GM19438 (cell line): Measurements from ENCODE around the gene SEC24A.
A peak's percentile ranks its signal among the peaks of the same experiment; 100 is the strongest.
"Not testable (repeated sequence)": the region's sequence is repeated elsewhere in the genome, so short reads cannot be mapped to it uniquely, and the experiment has no call there.

ENCODE experiments used
- ATAC-seq: cut with Tn5 transposase; IDR thresholded peaks from one replicate; pipeline ENCODE4 v1.9.1; 2021; ENCODE audit warnings: low read depth; ENCODE audit not compliant: unreplicated experiment

SEC24A gene

DNA sequence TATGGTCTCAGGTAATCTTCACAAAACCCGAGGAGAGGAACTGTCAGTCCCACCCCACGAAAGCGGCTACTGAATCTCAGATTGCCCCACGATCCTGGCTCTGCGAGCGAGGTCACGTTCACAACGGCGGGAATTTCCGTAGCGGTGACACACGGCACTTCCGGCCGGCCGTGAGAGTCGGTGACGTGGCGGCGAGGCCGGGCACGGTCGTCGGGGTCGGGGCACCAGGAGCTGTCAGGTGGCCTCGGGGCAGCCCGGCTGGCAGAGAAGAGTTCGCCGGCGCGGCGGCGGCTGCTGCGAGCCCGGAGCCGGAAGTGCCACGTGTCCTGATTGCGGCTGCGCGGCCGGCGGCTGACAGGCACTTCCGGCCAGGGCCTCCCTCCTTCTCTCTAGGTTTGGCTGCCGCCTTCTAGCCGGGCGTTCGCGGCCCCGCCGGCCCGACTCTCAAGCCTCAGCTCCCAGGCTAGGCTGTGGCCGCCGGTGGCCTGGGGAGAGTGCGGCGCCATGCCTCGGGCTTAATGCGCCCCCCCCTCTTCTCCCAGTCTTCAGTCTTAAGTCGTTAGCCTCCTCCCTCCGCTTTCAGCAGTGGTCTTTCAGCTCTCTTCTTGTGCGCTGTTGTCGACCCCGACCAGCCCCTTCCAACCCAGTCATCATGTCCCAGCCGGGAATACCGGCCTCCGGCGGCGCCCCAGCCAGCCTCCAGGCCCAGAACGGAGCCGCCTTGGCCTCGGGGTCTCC is at the start of gene SEC24A:
SEC24A (plus strand) TSS at position 361 of the 738 bp plus-strand sequence; CDS start at position 653, 292 bp downstream.
- peak; percentile 64 for ATAC-seq

DNA sequence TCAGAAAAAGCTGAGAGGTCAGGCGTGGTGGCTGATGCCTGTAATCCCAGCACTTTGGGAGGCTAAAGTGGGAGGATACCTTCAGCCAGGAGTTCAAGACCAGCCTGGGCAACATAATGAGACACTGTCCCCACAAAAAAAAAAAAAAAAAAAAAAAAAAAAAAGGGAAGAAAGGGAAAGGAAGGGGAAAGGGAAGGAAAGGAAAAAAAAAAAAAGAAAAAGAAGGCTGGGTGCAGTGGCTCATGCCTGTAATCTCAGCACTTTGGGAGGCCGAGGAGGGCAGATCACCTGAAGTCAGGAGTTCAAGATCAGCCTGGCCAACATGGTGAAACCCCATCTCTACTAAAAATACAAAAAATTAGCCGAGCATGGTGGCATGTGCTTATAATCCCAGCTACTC is 48.8 kb upstream of the SEC24A start:
- ATAC-seq, result not testable (repeated sequence)

DNA sequence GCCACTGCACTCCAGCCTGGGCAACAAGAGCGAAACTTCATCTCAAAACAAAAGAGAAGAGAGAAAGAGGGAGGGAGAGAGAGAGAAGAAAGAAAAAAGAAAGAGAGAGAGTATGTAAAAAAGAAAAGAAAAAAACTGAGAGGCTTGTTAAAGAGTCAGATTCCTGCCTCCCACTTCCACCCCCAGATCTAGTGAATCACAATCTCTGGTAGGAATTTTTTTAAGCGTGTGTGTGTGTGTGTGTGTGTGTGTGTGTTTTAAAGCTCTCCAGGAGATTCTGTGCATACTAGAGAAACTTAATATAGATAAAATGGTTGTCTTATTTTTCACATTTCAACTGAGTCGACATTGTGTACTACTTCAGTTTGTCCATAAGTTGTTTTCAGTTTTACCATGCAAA is 48.0 kb upstream of the SEC24A start:
- no peak for ATAC-seq

DNA sequence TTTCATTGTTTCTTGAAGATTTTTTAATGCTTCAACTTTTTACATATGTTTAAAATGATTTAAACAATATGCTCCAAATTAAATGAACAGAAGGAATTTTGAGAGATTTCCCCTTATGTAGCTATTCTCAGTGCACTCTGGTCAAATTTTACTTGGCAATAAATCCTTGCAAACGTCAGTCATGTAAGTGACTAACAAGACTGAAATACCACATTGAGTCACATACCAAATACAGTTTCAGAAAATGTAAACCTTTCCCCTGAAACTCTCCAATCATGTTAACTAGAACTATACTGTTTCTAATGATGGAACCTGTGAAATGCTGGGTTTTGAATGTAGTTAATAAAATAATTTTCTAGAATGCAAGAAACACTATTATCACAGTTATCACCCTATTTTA is 45.5 kb upstream of the SEC24A start:
- ATAC-seq, result no peak

DNA sequence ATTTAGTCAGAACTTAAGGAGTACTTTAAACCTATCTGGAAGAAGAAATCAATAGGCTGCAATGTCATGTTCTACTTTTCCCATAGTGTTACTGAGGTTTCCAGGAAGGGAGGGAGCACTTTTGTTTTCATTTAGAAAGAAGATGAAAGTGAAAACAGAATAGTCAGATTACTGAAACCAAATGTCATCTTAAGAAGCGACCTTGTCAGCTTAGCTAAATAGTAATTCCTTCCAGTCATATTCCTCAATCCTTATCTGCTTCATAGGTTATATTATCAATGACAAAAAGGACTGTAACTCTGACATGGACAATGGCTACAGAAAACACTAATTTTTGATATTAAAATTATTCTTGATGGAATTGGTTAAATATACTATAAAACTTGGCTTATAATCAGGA is 43.7 kb upstream of the SEC24A start:
- no peak for ATAC-seq

DNA sequence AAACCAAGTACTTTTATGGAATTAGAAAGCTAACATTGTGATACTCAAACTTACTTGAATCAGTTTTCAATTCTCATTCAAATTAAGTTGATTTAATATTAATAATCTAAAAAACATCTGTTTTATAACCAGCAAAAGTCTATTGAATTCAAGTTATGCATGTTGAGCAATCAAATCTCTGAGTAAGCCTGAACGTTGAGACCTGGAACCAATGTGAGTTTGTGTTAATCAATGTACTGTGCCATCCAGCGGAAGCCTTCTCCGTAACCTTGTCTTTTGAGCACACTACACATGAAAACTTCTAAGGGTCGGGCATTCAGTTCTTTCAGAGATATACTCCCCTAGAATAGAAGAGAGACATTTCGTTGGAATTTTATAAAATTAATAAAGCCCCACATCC is 41.9 kb upstream of the SEC24A start:
- ATAC-seq, result no peak

DNA sequence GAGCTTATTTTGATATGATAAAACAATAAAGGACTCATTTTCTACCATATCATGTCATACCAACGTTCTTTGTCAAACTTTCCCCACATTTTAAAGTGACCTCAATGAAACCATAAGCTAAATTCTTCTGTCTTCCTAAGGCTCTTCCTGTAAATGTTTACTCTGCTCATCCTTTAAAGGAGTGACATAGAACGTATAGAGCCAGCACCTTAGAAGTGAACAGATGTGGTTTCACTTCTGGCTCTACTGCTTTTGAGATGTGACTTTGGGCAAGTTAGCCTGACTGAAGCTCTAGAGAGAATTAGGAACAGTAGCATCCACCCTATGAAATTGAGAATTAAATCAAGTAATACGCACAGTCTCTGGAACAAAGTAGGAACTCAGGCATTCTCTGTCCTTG is 40.0 kb upstream of the SEC24A start:
- no peak for ATAC-seq

DNA sequence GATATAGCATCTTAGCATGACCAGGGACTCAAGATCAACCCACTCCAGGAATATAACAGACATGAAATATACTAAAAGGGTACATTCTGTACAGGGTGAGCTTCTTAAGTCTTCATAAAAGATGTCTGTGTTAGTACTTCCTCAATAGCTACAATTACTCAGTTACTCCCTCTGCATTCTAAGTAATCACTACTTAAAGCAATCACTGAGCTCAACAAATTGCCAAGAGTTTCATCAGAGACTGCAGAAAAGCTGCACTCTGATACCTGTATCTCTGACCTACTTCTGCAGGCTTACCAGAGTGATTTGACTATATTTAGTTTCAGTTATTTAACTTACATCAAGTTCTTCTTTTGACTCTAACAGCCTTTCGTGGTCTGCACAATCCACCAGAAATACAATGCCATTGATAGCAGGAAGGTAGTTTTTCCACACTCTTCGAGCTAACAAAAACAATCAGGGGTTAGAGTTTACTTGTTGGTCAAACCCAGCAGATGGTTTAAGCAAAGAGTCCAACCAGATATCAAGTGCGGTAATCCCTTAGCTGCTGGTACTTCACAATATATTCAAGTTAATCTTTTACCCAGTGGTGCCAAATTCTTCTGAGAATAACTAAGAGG is 39.2 kb upstream of the SEC24A start:
- ATAC-seq, result no peak

DNA sequence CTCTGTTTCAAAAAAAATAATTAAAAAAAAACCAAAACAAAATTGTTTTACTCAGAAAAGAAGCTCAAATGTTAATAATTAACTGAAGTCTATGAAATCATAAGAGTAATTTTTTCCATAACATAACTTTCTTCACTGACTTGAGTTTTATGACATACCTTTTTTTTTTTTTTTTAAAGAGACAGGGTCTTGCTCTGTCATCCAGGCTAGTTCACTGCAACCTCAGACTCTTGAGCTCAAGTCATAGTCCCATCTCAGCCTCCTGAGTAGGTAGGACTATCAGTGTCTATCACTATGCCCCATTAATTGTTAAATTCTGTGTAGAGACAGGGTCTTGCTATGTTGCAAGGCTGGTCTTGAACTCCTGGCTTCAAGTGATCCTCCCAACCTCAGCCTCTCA is 37.9 kb upstream of the SEC24A start:
- ATAC-seq, result no peak

DNA sequence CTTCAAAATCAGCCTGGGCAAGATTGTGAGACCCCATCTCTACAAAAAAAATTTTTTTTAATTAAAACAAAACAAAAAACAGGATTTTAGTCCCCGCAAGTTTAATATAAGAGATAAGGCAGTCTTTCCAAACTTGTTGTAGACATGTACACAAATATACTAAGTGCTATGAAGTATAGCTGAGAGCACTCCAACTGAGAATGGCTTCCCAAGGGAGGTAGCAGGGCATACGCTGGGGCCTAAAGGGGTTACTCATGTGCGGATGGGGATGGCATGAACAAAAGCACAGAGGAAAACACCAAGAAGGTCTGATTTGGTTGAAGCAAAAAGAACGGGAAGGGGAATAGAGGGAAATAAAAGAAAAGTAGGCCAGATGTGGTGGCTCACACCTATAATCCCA is 37.1 kb upstream of the SEC24A start:
- ATAC-seq, result no peak

DNA sequence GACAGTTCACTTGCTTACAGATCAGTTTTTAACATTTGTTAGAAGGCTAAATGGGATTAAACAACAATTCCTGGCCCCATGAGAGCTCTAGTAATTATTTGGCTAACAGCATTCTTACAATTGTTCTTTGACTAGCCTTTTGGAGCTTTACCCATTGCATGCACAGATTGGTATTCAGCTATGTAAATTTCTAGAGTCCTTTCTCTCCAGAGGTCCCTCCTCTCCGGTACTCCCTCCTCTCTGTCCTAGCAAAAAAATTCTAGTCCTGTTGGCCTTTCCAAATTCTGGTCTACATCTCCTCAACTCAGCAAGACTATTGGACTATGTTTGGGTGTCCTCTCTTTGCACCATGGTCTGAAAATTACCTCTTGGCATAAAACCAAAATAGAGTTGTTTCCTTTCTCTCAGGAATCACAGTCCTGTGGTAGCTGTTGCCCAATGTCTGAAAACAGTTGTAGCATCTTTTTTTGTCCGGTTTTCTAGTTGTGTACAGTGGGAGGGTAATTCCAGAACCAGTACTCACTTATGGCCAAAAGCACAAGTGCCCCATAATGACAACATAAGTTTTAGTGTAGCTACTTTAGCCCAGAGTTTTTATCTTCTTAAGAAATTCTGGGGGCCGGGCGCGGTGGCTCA is 34.0 kb upstream of the SEC24A start:
- ATAC-seq, result no peak

DNA sequence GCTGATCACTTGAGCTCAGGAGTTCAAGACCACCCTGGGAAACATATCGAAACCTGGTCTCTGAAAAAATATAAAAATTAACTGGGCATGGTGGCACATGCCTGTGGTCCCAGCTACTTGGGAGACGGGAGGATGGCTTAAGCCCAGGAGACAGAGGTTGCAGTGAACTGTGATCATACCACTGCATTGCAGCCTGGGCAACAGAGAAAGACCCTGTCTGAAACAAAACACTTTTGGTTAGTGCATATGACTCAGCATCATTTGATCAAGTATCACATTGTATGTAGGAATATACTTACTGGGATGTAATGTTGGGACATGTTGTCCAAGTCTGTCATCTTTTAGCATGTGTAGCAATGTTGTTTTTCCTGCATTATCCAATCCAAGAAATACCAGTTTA is 28.0 kb upstream of the SEC24A start:
- ATAC-seq, result no peak

DNA sequence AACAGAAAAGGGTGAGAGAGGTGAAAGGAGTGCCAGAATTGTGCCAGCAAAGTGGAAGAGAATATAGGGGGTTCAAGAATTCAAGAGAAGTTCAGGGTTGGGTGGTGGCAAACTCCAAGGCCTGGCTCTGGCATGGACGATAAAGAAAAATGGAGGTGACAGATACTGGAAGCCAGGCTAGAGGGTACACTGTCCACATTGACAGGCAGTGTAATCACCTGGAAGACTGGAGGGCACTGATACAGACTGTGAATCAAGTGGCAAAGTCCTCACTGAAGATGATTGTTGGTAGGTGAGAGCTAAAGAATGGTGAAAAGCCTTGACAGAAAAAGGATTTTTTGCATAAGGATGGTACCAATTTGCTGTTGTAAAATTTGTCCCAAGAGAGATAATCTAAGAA is 23.0 kb upstream of the SEC24A start:
- ATAC-seq, result no peak

DNA sequence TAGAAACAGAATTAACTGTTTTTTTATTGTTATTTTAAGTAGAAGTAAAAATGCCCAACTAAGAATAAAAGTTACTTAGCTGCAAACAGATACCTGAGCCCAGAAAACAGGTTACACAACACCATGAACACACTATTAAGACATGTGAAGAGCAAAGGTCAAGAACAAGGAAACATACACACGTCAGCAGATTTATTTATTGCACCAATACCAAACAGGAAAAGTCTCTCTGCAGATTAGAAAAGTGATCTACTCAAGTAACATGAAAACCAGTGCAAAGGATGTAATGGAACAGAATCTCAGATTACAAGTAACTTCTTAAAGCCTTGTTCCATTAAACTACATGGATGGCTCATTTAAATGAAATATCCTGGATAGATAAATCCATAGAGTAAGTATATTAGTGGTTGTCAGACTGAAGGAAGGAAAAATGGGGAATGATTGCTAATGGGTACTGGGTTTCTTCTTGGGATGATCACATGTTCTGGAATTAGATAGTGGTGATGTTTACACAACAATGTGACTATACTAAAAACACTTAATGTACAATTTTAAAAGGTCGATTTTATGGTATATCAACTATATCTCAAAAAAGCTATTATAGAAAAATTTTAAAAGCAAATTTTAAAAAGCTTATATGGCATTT is 22.1 kb upstream of the SEC24A start:
- no peak for ATAC-seq

DNA sequence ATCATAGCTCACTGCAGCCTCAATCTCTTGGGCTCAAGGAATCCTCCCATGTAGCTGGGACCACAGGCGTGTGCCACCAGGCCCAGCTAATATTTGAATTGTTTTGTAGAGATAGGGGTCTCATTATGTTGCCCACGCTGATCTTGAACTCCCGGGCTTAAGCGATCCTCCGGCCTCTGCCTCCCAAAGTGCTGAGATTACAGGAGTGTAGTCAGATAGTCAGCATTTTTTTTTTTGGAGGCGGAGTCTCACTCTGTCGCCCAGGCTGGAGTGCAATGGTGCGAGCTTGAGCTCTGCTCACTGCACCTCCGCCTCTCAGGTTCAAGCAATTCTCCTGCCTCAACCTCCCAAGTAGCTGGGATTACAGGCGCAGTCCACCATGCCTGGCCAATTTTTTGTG is 14.4 kb upstream of the SEC24A start:
- no peak for ATAC-seq

DNA sequence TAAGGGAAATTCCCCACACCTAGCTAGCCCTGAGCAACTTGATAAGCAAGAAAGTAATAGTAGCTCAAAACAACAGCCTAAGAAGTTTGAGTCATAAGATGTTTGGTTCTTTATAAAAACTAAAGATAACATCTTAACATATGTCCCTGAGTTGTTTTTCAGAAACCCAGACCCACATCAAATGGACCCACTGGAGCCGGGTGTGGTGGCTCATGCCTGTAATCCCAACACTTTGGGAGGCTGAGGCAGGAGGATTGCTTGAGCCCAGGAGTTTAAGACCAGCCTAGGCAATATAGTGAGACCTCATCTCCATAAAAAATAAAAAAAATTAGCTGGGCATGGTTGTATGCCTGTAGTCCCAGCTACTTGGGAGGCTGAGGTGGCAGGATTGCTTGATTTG is 13.2 kb upstream of the SEC24A start:
- not testable (repeated sequence) for ATAC-seq

DNA sequence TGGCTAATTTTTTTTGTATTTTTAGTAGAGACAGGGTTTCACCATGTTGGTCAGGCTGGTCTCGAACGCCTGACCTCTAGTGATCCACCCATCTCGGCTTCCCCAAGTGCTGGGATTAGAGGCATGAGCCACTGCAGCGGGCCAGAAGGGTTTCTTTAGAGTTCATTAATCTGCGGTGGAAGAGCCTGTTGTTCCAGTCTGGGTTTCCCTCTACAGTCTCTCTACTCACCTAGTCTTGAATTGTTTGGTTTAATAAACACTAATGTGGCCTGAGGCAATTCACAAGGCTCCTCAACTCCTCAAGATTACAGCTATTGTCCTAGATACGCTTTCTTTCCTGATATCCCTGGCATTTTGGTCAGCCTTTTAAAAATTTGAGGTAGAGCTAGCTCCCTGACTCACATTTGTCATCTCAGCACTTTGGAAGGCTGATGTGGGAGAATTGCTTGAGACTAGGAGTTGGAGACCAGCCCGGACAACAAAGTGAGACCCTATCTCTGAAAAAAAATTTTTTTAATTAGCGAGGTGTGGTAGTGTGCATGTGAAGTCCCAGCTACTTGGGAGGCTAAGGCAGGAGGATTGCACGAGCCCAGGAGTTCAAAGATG is 11.4 kb upstream of the SEC24A start:
- no peak for ATAC-seq

DNA sequence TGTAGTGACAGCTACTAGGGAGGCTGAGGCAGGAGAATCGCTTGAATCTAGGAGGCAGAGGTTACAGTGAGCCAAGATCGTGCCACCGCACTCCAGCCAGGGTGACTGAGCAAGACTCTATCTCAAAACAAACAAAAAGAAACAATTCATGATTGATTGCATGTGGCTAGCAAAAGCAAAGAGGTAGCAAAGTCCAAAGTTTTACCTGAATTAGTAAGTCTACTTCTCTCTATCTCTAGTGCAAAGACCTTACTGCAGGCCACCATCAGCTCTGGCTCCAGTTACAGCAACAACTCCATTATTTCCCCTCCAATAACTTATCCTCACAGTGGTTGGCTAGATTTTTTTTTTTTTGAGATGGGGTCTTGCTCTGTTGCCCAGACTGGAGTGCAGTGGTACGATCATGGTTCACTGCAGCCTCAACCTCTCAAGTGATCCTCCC is 9.8 kb upstream of the SEC24A start:
- ATAC-seq, result no peak

DNA sequence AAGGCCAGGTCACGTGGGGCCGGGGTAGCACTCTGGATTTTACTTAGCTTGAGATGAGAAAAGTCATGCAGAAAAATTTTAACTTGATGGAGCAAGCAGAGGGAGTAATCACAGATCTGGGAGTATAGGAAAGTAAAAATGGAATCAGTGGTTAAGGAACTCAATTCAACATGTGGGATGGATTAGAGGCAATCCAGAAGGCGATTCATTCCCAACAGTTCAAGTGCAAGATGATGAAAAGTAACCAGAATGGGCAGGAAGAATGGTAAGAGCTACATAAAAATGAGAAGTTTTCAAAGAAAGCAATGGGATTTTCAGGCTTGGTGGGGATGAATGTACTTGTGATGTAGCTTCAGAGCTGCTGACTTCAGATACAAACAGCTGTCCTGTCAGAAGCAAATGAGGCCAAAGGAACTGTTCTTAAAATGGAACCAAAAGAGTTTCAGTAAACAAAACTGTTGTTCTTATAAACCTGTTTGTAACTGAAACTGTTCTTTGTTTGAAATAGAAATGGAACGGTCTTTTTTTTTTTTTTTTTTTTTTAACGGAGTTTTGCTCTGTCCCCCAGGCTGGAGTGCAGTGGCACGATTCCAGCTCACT is 5.6 kb upstream of the SEC24A start:
- no peak for ATAC-seq

DNA sequence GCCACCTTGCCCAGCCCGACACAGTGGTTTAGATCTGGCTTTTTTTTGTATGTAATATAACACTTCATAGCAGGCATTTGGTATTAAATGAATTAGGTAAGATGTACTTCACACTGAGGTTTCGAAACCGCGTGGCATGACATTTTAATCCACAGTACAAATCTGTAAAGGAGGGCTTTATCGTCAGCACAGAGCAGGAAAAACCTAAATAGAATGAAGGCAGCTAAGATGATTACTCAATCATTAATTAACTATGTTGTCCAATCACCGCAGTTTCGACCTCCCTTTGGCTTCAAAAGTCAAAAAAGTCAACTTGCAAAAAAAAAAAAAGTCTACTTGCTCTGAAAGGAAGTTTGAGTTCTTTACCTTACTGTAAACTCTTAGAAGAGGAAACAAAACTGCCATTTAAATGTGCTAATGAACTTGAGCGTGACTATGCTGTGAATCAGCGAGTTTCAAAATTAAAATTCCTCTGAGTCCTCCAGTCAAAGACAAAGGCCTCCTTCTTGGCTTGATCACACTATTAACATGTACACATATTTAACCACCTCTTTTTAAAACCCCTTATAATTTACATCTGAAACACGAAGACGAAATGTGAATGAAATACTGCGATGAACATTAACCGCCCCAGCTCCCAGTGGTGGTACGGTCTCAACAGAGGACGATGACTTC is 698 bp upstream of the SEC24A start:
- ATAC-seq, result peak; percentile 39
